ENCODE results near the gene MAGI2.

MAGI2 gene

GRCh38 chr7:78900806-78901205, 552.7 kb downstream of the MAGI2 start:
- no peak for DNase-seq

DNA sequence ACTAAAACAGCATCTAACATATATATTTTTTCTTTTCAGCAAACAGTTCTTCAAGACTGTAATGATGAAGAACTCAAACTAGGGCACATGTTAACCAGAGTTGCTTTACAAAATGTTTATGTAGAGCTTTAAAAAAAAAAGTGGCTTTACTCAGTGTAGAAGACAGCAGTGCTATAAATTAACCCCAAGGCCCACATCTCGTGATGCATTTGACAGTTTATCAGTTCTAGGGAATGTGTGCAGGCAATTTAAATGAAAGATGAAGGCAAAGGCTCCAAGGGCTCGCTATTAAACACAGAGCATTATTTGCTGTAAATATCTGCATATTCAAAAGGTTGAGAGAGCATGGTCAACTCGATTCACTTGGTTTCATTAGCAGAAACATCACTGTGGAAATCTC, 558.1 kb downstream of the MAGI2 start:
- no peak for DNase-seq

DNA sequence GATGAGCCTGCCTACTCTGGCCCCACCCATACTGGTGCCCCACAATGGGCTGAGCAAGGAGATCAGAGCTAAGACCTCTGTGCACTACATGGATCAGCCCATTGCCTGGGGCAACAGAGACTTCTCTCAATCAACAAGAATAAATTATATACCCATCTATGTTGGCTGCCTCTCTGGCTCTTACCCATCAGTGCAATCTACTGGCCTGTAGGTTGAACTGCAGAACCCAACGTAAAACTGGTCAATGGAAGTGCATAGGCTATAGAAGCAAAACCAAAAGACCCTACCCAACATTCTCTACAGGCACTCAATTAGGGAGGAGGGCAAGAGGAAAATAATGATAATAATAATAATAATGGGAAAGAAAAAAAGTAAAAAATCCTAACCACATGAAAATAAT, 574.3 kb downstream of the MAGI2 start:
- no peak for DNase-seq

DNA sequence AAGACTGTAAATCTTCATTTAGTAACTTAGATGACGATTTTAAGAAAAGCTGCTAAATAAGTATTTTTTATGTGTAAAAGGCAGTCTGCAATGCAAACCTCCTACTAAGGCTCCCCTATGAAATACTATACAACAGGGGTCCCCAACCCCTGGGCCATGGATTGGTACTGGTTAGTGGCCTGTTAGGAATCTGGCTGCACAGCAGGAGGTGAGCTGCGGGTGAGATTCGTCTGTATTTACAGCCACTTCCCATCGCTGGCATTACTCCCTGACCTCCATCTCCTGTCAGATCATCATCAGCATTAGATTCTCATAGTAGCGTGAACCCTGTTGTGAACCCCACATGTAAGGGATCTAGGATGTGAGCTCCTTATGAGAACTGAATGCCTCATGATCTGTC, 580.4 kb downstream of the MAGI2 start:
- no peak for DNase-seq

DNA sequence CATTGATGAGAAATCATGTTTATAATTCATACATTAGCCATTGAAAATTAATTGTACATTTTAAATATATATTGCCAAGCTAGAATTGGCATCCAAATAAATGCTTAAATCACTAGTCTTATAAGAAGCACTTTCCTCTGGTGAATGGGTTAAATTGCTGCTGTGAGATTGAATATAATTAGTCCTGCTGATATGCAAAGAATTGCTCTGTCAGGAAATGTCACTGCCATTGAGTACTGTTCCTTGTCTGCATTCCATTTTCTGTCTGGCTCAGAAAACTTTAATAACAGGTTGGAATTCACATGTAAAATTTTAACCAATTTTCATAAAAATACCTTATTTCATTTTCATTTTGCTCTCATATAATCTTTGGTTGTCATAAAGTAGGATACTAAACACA, 589.1 kb downstream of the MAGI2 start:
- DNase-seq: no peak

DNA sequence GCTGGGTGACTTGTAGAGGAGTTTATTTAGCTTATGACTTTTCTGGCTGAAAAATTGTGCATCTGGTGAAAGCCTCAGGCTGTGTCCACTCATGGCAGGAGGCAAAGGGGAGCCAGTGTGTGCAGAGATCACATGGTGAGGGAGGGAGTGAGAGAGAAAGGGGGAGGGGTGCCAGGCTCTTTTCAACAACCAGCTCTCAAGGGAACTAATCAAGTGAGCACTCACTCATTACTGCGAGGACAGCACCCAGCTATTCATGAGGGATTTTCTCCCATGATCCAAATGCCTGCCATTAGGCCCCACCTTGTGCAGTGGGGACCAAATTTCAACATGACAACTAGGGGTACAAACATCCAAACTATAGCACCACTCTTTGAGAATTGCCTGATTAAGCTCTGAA, 590.2 kb downstream of the MAGI2 start:
- no peak for DNase-seq

DNA sequence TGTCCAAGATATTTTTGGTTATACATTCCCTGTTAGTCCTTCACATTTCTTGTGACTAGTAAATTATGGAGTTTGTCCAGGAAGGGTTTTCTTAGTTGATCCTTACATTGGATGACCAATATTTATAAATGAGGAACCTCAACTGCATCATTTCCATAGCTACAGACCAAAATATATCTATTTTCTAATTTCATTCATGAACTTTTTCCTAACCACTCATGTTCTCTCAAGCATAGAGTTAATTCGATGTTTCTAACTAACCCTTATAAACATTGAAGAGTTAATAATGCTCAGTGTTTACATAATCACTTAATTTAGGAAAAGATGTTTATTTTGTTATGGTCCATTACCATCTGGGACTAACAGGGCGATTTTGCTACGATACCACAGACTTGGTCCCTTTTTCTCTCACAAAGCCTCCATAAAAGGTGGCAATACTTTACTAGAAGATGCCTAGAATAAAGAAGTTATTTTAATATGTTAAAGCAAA, 591.0 kb downstream of the MAGI2 start:
- no peak for DNase-seq

GRCh38 chr7:78852951-78853350, 600.5 kb downstream of the MAGI2 start:
- DNase-seq: no peak

DNA sequence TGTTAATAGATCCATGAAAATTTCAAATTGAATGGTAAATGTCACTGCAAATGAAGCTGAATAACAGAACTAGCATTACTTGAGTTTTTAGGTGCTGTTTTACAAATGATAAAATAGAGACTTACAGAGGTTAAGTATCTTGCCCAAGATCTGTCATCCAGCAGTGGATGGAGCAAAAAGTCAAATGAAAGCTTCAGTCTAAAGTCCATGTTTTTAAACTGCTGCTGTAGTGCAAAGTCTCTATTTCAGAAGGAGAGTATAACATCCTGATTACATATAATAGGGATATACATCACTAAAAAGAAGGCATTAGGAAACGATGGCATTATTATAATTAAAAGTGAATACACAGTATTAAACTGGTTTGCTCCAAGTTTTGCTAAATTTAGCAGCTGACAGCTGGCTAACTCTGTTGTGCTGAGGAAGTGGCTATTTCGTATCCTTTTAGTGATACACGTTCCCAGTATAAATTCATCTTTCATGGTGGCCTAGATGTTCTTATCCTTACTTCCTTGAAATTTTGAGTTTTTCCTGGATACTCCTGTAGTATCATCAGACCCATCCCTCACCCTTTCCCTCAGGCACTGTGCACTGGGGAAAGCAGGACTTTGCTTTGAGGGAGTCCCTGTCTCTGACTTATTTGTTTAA, 603.2 kb downstream of the MAGI2 start:
- no peak for DNase-seq

DNA sequence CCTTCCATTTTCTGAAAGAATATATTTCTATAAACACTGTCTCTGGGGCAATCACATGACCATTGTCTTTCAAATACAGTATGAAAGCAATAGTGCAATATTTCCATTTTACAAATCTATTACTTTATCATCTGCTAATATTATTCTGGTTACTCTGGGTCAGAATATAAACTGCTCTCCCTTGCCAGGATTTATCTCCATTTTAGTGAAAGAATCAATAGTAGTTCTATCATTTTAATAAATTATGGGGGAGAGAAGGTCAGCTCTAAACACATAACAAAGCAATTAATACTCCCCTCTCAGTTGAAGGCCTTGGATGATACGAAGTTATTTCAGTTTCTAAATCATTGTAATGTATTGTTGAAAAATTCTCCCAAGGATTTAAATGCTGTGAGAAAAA, 608.3 kb downstream of the MAGI2 start:
- DNase-seq: no peak

DNA sequence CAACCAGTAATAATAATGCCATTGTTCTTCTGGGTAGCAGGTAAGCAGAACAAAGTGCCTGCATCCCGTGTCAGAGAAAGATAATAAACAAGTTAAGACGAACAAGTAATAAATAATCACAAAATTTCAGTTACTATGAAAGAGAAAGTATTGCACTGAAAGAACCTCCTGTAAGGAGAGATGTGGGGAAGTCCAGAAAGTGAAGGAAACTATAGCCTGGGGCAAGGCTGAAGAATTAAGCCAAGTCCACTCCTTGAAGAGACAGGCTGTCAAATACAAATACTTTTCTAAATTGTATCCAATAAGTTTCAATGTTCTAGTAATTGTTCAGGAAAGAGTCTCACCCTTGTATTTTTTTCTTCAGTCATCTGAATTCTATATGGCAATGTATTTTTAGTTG, 611.4 kb downstream of the MAGI2 start:
- DNase-seq: no peak

DNA sequence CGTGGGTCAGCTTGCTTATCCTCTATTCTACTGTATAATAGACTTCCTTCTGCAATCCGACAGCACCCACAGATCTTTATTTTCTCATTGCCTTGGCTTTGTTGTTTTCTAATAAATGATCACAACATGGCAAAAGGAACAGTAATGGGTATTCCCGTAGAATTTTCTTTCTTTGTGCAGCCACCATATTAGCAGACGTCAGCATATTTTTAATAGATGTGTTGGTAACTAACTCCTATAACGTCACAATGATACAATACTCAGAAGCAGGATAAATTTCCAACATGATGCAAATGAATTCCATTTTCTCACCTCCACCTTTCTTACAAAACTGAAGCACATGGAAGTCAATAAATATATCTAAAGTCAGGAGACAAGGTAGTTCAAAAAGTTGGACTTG, 617.6 kb downstream of the MAGI2 start:
- DNase-seq: no peak

- DNase-seq: no peak
Measured at GRCh38 chr7:78828317-78828716, 625.1 kb downstream of the MAGI2 start.

GRCh38 chr7:78803501-78804127, 649.9 kb downstream of the MAGI2 start:
- no peak for DNase-seq

- no peak for DNase-seq
Measured at GRCh38 chr7:78794101-78794500, 659.4 kb downstream of the MAGI2 start.

- DNase-seq: no peak
Measured at GRCh38 chr7:78792624-78793023, 660.8 kb downstream of the MAGI2 start.

DNA sequence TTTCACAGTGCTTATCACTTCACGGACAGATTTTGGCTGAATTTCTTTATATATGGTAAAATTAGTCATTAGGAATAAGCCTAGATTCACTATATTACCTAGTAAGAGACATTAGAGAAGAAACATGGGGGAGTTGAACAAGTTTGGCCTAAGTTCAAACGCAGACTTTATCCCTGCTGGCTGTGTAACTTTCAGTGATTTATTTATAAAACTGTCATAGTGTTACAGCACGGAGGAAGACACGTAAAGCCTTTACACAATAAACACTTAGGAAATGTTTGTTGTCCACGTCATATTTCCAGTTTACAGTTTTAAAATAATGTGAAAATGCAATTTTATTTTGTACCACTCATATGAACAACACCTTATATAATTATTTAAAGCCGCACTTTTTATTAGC, 661.5 kb downstream of the MAGI2 start:
- DNase-seq: no peak

DNA sequence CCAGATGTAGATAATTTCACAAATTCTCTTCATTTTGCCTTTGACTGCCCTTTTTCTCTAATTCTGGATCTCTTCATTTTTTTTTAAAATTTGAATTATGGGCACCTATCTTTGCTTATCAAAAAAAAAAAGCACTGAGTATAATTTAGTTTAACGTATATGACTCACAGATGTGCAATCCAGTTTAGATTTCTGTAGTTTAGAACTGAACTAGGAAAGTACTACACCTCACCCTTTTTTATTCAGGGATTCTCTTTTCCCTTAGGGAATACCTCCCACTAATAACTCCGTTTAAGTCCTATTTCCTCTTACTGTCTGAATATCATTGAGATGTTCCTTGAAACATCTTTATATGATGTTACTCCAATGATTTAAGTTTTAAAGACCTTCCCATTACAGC, 665.0 kb downstream of the MAGI2 start:
- no peak for DNase-seq

GRCh38 chr7:78787854-78788253, 665.6 kb downstream of the MAGI2 start:
- no peak for DNase-seq

DNA sequence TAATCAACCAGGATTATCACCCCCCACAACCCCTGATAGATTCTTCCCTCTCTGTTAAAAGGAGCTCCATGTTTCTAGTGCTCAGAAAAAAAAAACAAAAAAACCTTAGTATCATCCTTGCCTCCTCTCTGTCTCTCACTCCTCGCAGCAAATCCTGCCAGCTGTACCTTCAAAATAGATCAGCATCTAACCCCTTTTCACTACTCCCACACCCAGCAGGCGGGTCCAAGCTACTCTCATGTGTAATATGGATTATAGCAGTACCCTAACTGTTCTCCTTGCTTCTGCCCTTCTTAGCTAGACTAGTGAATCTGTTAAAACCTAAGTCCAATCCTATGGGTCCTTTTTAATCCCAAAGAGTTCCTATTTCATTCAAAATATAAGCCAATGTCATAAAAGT, 667.4 kb downstream of the MAGI2 start:
- DNase-seq: no peak

GRCh38 chr7:78783179-78783962, 670.1 kb downstream of the MAGI2 start:
- DNase-seq: no peak

GRCh38 chr7:78780560-78780959, 672.9 kb downstream of the MAGI2 start:
- no peak for DNase-seq

DNA sequence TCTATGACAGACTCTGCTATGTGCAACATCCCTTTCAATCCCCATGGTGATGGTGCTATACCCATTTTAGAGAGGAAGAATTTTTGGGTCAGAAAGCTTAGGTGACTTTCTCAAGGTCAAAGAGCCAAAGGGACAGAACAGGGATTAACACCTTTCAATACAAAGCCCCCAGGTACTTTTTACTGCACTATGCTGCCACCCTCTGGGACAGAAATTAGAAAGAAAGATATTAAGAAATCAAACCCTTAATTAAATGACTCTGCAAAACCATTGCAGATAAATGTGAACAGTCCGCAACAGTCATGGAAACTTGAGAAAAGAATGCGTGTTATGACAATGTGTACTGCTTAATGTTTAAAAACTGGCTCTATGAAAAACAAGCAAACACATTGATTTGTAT, 673.7 kb downstream of the MAGI2 start:
- DNase-seq: no peak

DNA sequence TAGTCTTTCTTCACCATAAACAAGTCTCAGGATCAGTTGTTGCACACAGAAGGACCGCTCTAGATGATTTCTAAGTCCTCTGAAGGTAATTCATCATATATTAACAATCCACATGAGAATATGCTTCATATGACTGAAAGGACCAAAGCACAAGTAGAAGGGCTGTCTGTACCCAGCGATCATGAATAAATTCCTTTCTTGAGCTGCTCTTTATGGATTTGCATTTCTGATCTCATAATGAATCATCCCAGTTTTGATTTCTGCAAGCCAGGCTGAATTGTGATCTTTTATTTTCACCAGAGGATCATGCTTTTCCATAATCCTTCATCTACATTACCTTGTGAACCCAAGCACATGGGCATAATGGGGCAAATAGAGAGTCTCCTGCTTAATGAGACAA, 675.6 kb downstream of the MAGI2 start:
- DNase-seq: no peak

Data from CD4-positive, alpha-beta T cell treated with Interferon alpha-2 for 1 hour (primary cell).